Glomerular visceral epithelial cell (primary cell): Measurements from ENCODE around the gene LSP1.

Experiments used
- DNase-seq: peaks from one replicate; pipeline ENCODE4 v3.0.0-alpha.2; 2016; ENCODE audit errors: extremely low spot score

Gene LSP1

DNA sequence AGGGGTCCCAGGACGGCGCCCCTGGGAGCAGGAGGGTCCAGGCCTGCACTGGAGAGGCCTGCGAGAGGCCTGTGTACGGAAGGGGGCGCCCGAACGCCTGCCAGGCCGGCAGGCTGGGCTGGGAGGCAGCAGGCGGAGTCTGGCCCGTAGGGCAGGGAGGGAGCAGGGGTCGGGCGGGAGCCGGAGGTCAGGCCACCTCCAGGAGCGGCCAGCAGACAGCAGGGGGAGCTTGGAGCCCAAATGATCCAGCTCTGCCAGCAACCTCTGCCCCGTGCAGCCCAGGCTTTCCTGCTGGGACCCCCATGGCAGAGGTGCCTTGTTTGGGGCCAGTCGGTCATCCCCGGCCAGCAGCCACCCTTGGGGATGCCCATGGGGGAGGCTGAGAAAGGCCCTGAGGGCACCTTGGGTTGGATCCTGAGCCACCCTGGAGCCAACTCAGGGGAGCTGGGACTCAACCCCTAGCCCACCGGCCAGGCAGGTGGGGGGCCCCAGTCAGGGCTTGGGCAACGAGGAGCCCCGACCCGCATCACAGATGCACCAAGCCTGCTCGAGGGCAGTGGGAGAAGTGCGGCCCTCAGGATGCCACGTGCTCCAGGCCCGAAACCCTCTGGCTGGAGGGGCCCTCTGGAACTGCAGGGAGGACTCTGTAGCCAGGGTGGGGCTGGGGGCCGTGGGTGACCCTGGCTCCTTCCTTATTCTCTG, 27.7 kb upstream of the LSP1 start:
- DNase-seq = peak; percentile 23

DNA sequence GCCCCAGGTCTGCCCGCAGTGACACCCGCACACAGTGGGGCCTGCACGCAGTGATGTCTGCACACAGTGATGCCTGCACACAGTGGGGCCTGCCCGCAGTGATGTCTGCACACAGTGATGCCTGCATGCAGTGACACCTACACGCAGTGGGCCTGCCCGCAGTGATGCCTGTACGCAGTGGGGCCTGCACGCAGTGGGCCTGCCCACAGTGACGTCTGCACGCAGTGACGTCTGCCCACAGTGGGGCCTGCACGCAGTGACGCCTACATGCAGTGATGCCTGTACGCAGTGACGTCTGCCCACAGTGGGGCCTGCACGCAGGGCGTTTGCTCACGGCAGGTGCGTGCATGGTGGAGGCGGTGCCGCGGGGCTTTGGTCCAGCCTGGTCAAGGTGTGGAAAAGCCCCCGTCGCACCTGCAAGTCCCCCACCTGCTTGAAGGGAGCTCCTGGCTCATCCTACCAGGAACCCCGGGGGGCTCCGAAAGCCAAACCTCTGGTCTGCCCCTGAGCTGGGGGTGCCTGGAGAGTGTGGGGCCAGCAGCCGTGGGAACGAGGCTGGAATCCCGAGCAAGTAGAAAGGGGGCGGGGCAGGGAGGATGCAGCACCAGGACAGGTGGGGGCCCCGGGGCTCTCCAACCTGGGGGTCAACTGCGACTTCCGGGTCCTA, 27.0 kb upstream of the LSP1 start:
- DNase-seq = no peak

- peak; percentile 62 for DNase-seq
Measured at GRCh38 chr11:1826552-1827094, 26.3 kb upstream of the LSP1 start.

DNA sequence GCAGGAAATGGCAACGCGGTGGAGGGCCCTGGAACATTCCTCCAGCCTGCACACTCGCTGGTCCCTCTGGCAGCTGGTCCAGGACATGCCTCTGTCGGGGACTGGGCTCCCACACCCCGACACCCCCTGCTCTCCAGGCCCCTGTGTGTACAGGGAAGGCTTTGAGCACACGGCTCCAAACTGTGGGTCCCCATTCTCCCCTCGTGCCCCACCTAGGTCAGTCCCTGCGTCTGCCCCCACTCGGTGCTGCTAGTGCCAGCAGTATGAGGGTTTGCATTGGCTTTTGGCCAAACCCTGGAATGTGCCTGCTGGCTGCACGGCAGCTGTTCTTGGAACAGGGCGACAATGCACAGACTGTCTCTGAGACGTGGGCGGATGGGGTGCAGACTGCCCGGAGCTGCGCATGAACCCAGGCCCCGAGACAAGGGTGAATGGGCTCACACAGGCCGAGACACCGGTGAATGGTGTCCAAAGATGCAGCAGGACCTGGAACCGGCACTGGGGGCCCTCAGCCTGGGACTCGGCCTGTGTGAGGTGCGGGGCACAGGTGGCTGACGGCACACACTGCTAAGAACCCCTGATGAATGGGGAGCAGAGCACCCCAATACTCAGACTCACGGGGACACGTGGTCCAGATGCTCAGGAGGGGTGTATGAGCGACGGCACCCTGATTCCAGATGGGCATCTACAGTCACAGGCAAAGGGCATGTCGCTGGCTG, 25.6 kb upstream of the LSP1 start:
- peak; percentile 93 for DNase-seq

DNA sequence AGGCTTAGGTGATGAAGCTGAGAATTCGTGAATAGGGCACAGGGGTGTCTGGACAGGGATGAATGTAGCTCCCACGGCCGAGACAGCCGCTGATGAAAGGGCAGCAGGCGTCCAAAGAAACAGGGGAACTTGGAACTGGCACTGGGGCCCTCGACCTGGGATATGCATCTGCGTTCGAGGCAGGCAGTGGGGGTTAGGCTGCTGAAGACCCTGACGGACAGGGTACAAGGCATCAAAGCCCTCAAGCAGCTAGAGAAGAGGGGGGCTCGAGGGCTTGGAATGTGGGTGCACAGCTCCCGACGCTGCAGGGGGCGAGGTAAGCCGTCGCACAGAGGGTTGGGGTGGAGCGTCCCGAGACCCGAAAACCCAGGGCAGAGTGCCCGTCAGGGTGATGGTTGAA, 25.0 kb upstream of the LSP1 start:
- DNase-seq = no peak

GRCh38 chr11:1828542-1828941, 24.3 kb upstream of the LSP1 start:
- no peak for DNase-seq

GRCh38 chr11:1829039-1829820, 23.7 kb upstream of the LSP1 start:
- peak; percentile 84 for DNase-seq

- DNase-seq = no peak
Measured at GRCh38 chr11:1830004-1830321, 22.9 kb upstream of the LSP1 start.

GRCh38 chr11:1830322-1831223, 22.3 kb upstream of the LSP1 start:
- DNase-seq = peak; percentile 62

GRCh38 chr11:1831338-1832210, 21.3 kb upstream of the LSP1 start:
- no peak for DNase-seq

- peak; percentile 24 for DNase-seq
Measured at GRCh38 chr11:1832211-1832919, 20.5 kb upstream of the LSP1 start.

DNA sequence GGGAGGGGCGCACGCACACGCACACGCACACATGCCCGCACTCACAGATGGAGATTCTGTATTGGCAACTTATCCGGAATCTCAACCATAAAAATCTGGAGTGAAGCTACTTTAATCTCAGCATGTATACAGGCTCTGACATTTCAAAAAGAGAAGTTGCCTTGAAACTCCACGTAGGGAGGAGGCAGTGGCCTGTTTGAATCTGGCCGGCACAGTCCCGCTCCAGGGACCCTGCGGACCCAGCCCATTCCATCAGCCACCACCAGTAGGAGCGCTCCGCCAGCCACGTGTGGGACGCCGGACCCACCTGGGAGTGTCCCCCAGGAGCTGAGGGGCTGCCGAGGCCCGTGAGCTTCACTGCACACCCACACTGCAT, 20.0 kb upstream of the LSP1 start:
- DNase-seq = no peak

DNA sequence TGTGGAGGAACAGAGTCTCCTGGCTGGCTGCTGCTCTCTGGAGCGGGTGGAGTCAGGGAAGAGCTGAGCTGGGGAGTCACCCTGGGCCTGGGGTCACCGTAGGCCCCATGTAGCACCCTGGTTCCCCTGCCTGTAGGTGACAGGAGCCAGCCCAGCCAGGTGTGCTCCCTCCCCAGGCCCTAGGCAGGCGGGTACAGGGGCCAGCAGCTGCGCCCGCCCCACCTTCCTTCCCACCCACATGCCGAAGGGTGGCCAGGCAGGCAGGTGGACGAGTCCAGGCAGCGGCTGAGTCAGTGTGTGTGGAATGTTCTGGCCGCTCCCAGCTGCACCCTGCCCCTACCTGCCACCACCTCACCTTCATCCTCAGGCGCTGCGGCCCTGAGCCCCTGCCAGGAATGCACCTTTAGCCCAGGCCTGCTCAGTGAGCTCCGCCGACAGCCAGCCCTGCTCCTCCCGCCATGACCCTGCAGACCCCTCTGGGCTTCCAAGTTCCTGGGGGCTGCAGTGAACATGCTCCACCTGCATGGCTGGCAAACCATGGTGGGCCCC, 18.7 kb upstream of the LSP1 start:
- DNase-seq = peak; percentile 26

DNA sequence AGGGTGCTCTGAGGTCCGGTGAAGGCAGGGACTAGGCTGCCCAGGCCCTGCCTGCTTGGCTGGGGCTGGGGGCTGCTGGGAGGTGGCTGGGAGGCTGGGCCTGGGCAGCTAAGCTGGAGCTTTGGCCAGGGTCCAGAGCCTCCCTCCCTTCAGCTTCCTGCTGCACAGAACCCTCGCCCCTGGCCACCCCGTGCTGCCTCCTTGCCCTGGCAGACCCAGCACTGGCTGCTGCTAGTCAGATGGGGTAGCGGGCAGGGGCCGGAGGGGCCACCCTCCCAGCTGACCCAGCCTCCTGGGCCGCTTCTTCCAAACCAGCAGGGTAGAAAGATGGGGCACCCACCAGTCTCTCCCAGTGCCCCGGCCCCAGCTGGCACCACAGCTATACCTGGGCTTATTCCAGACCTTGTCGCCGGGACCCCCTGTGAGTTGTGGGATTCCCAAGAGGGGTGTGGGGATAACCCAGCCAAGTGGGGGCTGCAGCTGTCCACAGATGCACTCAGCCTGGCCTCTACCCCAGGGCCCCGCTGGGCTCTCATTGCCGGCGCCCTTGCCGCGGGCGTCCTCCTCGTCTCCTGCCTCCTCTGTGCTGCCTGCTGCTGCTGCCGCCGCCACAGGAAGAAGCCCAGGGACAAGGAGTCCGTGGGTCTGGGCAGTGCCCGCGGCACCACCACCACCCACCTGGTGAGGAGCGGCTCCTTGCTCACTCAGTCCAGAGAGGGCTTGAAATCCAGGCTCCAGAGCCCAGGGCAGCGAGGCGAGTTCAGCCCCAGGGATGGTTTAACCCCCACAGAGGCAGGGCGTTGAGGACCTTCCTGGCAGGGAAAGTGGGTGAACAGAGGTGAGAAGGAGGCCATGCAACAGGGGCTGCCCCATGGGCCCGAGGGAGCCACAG, 17.9 kb upstream of the LSP1 start, which contains the start of gene SYT8:
TSS of gene SYT8 (plus strand) at position 212 of the 892 bp plus-strand sequence. CDS start at position 328, 116 bp downstream.
- DNase-seq = no peak

- no peak for DNase-seq
Measured at GRCh38 chr11:1835671-1836010, 17.2 kb upstream of the LSP1 start.

DNA sequence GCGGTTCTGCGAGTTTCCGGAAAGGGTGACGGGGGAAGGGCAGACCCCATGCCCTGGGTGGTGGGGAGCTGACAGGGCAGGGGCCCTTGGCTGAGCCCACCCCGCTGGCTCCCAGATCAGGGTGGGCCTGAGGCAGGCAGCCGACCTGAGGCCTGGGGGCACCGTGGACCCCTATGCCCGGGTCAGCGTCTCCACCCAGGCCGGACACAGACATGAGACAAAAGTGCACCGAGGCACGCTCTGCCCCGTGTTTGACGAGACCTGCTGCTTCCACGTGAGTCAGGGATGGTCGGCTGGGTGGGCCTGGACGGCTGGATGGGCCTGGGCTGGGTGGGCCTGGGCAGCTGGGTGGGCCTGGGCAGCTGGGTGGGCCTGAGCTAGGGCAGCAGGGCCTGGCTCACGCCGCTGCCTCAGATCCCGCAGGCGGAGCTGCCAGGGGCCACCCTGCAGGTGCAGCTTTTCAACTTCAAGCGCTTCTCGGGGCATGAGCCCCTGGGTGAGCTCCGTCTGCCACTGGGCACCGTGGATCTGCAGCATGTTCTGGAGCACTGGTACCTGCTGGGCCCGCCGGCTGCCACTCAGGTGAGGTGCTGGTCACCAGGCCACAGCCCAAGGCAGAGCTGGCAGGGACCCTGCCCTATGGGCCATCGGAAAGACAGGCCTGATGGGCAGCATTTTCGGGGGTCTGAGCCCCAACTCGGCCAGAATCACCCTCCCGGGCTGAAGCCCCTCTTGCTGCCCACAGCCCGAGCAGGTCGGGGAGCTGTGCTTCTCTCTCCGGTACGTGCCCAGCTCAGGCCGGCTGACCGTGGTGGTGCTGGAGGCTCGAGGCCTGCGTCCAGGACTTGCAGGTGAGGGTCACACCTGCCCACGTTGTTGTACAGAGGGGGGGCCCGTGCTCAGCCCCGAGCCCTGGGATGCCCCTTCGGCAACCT, 16.6 kb upstream of the LSP1 start:
- DNase-seq = no peak
